ENCODE results near the gene EIF5B.

Gene EIF5B

GRCh38 chr2:99404797-99405669 lies 67.8 kb downstream of the EIF5B start:
- TF ChIP-seq CTCF (IDR thresholded peaks at IDR 0.05; ENCODE audit: low read depth, low read length) = no peak
- H3K4me3 ChIP-seq (ENCODE audit: low read depth, low read length) = no peak overlapping the region
- DNase-seq (ENCODE audit: low read depth, low spot score) = no peak
- in situ Hi-C loops (cut with HindIII; ENCODE audit: low sequenced_read_pairs) = no loop called here

GRCh38 chr2:99406137-99406536 lies 68.9 kb downstream of the EIF5B start:
- TF ChIP-seq CTCF (IDR thresholded peaks at IDR 0.05; ENCODE audit: low read depth, low read length) = no peak
- H3K4me3 ChIP-seq (ENCODE audit: low read depth, low read length) = no peak overlapping the region
- in situ Hi-C loops (cut with HindIII; ENCODE audit: low sequenced_read_pairs) = no loop called here
- DNase-seq (ENCODE audit: low read depth, low spot score) = no peak

- DNase-seq (ENCODE audit: low read depth, low spot score) = no peak
- in situ Hi-C loops (cut with HindIII; ENCODE audit: low sequenced_read_pairs) = no loop called here
- no peak for TF ChIP-seq CTCF (IDR thresholded peaks at IDR 0.05; ENCODE audit: low read depth, low read length)
- H3K4me3 ChIP-seq (ENCODE audit: low read depth, low read length) = no peak overlapping the region
These were observed 73.1 kb downstream of the EIF5B start for GRCh38 chr2:99410276-99410675.

- no peak for TF ChIP-seq CTCF (IDR thresholded peaks at IDR 0.05; ENCODE audit: low read depth, low read length)
- H3K4me3 ChIP-seq (ENCODE audit: low read depth, low read length) = no peak overlapping the region
- no peak for DNase-seq (ENCODE audit: low read depth, low spot score)
- in situ Hi-C loops (cut with HindIII; ENCODE audit: low sequenced_read_pairs) = no loop called here
These were observed 77.4 kb downstream of the EIF5B start for GRCh38 chr2:99414566-99414965.

- DNase-seq (ENCODE audit: low read depth, low spot score) = no peak
- no peak overlapping the region for H3K4me3 ChIP-seq (ENCODE audit: low read depth, low read length)
- TF ChIP-seq CTCF (IDR thresholded peaks at IDR 0.05; ENCODE audit: low read depth, low read length) = no peak
- in situ Hi-C loops (cut with HindIII; ENCODE audit: low sequenced_read_pairs) = no loop called here
These were observed 80.2 kb downstream of the EIF5B start for GRCh38 chr2:99417396-99417795.

GRCh38 chr2:99420031-99420430 lies 82.8 kb downstream of the EIF5B start:
- peak; percentile 17 for DNase-seq (ENCODE audit: low read depth, low spot score)
- no peak for TF ChIP-seq CTCF (IDR thresholded peaks at IDR 0.05; ENCODE audit: low read depth, low read length)
- in situ Hi-C loops (cut with HindIII; ENCODE audit: low sequenced_read_pairs) = no loop called here
- H3K4me3 ChIP-seq (ENCODE audit: low read depth, low read length) = no peak overlapping the region

Measured in astrocyte of the spinal cord (primary cell).